ENCODE data around the gene TMEM35B.

GRCh38 chr1:34983700-34984355, 1.3 kb downstream of the TMEM35B start:
- TF ChIP-seq, protein P1, sequence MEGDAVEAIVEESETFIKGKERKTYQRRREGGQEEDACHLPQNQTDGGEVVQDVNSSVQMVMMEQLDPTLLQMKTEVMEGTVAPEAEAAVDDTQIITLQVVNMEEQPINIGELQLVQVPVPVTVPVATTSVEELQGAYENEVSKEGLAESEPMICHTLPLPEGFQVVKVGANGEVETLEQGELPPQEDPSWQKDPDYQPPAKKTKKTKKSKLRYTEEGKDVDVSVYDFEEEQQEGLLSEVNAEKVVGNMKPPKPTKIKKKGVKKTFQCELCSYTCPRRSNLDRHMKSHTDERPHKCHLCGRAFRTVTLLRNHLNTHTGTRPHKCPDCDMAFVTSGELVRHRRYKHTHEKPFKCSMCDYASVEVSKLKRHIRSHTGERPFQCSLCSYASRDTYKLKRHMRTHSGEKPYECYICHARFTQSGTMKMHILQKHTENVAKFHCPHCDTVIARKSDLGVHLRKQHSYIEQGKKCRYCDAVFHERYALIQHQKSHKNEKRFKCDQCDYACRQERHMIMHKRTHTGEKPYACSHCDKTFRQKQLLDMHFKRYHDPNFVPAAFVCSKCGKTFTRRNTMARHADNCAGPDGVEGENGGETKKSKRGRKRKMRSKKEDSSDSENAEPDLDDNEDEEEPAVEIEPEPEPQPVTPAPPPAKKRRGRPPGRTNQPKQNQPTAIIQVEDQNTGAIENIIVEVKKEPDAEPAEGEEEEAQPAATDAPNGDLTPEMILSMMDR (conservative IDR thresholded peaks at IDR 0.05 in 1 of 2, IDR thresholded peaks at IDR 0.05 in 1 of 2; ENCODE audit: extremely low read depth in 1 of 2, insufficient read depth in 1 of 2, low read depth in 1 of 2, low read length in 2 of 2): no peak
- no peak for TF ChIP-seq EZH2 (IDR thresholded peaks at IDR 0.05; ENCODE audit: borderline replicate concordance, low read length)

Data from mammary epithelial cell (primary cell).